HL-60 (cell line): ENCODE results near the gene PLXNB2.
A peak's percentile ranks its signal among the peaks of the same experiment; 100 is the strongest.

ENCODE experiments used
- DNase-seq, 2 experiments: peaks; one replicate each; pipeline ENCODE4 v3.0.0-alpha.2; 2010 to 2020; ENCODE audit warnings: low read depth in 1 of 2, low spot score in 1 of 2
- H3K27ac ChIP-seq: fragments of 250-450 bp; sonication (Bioruptor Pico); replicated peaks from 2 replicates; pipeline ENCODE4 v1.5.1; 2020; ENCODE audit warnings: mild to moderate bottlenecking, moderate library complexity
- H3K27me3 ChIP-seq: fragments of 250-450 bp; sonication (Bioruptor Pico); 2 replicates; pipeline ENCODE4 v1.5.1; 2021; ENCODE audit warnings: mild to moderate bottlenecking, moderate library complexity; ENCODE audit not compliant: insufficient read depth, poor library complexity, severe bottlenecking
- H3K4me3 ChIP-seq: replicated peaks from 2 replicates; pipeline ENCODE4 v1.5.1; 2011; ENCODE audit warnings: mild to moderate bottlenecking, control low read depth, low read length; ENCODE audit not compliant: insufficient read depth
- CTCF ChIP-seq: IDR thresholded peaks from one replicate; pipeline ENCODE4 v1.5.1; 2011; ENCODE audit warnings: low read length, control low read depth, inconsistent platforms; ENCODE audit not compliant: insufficient read depth
- GABPA ChIP-seq: IDR thresholded peaks from 2 replicates; pipeline ENCODE4 v1.6.1; 2012; ENCODE audit warnings: low read depth
- POLR2AphosphoS5 ChIP-seq: IDR thresholded peaks from 2 replicates; pipeline ENCODE4 v1.6.1; 2012; ENCODE audit warnings: low read depth
- REST ChIP-seq: IDR thresholded peaks from 2 replicates; pipeline ENCODE4 v1.6.1; 2012; ENCODE audit warnings: low read depth; ENCODE audit not compliant: insufficient replicate concordance
- SPI1 ChIP-seq: IDR thresholded peaks from 2 replicates; pipeline ENCODE4 v1.6.1; 2012; ENCODE audit warnings: low read depth, mild to moderate bottlenecking, borderline replicate concordance

The PLXNB2 gene

DNA sequence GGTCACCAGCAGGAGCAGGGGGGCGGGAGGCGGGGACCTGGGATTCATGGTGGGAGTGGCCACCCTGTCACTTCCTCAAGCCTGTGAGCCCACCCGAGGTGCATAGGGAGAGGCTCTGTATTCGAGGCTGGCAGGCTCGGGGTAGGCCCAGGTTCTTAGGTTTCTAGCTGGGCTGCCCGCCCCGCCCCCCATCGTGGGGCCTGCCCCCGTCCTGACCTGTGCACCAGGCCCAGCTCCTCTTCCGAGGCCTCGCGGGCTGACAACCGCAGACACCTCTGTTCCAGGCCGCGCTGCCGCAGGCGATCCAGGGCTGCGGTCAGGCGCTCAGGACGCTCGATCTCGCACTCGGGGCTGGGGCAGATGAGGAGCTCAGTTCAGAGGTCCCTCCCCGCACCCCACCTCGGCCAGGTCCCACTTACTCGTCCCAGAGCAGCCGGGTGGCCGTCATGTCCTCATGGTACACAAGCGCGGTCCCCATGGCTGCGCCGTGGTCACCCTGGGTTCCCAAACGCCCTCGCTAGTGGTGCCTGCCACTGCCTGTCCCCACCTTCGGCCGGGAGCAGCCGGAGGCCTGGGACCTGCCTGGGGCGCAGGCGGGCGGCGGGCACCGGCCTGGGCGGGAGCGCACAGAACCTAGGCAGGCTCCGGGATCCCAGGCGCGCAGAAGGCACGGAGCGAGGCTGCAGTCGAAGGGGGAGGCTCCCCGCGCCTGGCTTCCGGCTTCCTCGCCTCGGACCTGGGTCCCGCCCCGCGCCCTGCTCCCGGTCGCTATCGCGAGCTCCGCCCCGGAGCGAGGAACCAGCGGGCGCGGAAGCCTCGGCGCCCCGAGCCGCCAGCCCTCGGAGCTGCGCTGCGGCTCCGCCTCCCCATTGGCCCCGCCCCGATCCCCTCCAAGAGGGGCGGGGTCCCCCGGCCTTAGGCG lies 56.6 kb downstream of the PLXNB2 start, which contains the start of gene HDAC10:
HDAC10 (minus strand) TSS at position 711 of the 922 bp plus-strand sequence; CDS start at position 478, 233 bp downstream.
- peak within 1 kb of the TSS; percentile 77 for H3K27ac ChIP-seq
- TF ChIP-seq CTCF (no peak), REST (no peak), POLR2AphosphoS5 (peak; percentile 70), SPI1 (no peak), GABPA (peak; percentile 29; the same call in 1 of the 2 replicates)
- DNase-seq = peak; percentile 79 to 85
- H3K27me3 ChIP-seq = no peaks in the 10 kb centered on the region
- H3K4me3 ChIP-seq = peak within 1 kb of the TSS; percentile 83

DNA sequence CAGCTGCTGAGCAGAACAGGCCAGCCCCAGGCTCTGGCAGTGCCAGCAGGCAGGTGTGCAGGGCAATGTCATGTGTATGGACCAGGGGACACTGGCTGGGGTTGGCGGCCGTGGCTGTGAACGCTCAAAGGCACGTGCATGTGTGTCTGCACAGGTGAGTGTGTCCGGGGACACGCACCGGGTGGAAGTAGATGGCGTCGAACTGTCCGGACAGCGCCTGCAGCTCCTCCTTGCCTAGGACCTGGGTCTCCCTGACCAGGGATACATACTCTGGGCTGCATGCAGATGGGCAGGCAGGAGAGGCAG lies 57.2 kb downstream of the PLXNB2 start:
- TF ChIP-seq SPI1 = no peak
- no peak for TF ChIP-seq REST
- no peak for TF ChIP-seq POLR2AphosphoS5
- TF ChIP-seq CTCF = no peak
- Histone ChIP-seq H3K27ac (peak overlapping the region; percentile 77), H3K4me3 (peak overlapping the region; percentile 83), H3K27me3 (no peaks in the 10 kb centered on the region)
- no peak for DNase-seq

DNA sequence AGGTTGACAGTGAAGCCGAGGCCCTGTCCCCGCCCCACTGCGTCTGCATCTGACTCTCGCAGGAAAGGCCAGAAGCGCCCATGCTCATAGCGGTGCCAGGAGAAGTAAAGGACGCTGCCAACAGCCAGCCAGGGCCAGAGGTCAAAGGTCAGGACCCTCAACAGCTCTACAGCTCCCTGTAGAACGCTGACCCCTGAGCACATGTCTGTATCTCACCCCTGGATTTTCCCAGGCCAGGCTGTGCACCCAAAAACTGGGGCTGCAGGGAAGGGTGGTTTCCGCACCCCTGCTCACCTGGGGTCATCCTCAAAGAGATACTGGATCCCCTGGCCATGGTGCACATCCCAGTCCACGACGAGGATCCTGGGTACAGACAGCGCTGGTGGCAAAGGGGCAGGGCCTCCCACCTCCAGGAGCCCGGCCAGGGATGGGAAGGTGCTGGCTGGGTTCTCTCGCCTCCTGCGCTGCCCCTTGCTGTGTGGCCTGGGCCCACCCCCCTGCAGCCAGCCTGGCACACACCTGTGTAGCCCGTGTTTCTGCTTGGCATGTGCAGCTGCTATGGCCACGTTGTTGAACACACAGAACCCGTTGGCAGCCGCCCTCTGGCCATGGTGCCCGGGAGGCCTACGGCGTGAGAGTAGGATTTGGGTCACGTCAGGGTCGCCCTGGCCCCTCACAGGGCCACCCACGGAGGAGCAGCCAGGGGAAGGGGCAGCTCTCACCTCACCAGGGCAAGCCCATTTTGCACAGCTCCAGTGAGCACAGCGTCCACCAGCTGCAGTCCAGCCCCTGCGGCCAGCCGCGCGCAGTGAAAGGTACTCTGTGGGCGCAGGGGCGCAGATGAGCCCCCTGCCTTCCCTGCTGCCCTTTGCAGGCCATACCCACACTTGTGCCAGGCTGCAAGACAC lies 57.9 kb downstream of the PLXNB2 start:
- H3K4me3 ChIP-seq = peak overlapping the region; percentile 83
- TF ChIP-seq CTCF (no peak), GABPA (no peak), SPI1 (no peak), POLR2AphosphoS5 (no peak), REST (no peak)
- DNase-seq = no peak

More for the DNA sequence above, 57.9 kb downstream of the PLXNB2 start:
- H3K27ac ChIP-seq = no peak overlapping the region
- H3K27me3 ChIP-seq = no peaks in the 10 kb centered on the region
